Liver (tissue), 9 donors: Measurements from ENCODE around the gene SNX15. TPM values are rescaled to one million over a fixed set of nuclear protein-coding genes. Genes with fewer than 3 reads are reported as not detected.
"Not testable (repeated sequence)": the region's sequence is repeated elsewhere in the genome, so short reads cannot be mapped to it uniquely, and the experiment has no call there.

Experiments used
- DNase-seq: peaks from one replicate; pipeline ENCODE4 v3.0.0-alpha.2; 2017; ENCODE audit warnings: low spot score
- H3K27ac ChIP-seq, 2 donors: one replicate each; pipeline ENCODE4 v1.7.0; 2013; ENCODE audit warnings: inconsistent platforms in 2 of 2, low read length in 2 of 2, control low read depth in 1 of 2, low read depth in 1 of 2, mild to moderate bottlenecking in 1 of 2
- H3K27me3 ChIP-seq, 4 donors: one replicate each; pipeline versions ENCODE4 v1.6.1 to v1.7.0; 2013; ENCODE audit warnings: low read length in 3 of 4, inconsistent platforms in 1 of 4, mild to moderate bottlenecking in 1 of 4, moderate library complexity in 1 of 4; ENCODE audit not compliant: control insufficient read depth in 4 of 4, insufficient read depth in 4 of 4
- H3K36me3 ChIP-seq, 4 donors: one replicate each; pipeline versions ENCODE4 v1.6.1 to v1.7.0; 2013; ENCODE audit warnings: low read length in 3 of 4, mild to moderate bottlenecking in 3 of 4, low read depth in 1 of 4, moderate library complexity in 1 of 4; ENCODE audit not compliant: control insufficient read depth in 4 of 4, insufficient read depth in 3 of 4
- H3K4me1 ChIP-seq, 4 donors: one replicate each; pipeline versions ENCODE4 v1.6.1 to v1.7.0; 2013; ENCODE audit warnings: low read length in 3 of 4, mild to moderate bottlenecking in 3 of 4, moderate library complexity in 1 of 4; ENCODE audit not compliant: control insufficient read depth in 4 of 4, insufficient read depth in 4 of 4
- H3K4me3 ChIP-seq, 3 donors: one replicate each; pipeline versions ENCODE4 v1.6.1 to v1.7.0; 2013; ENCODE audit warnings: low read length in 3 of 3, control low read depth in 1 of 3, low read depth in 1 of 3, mild to moderate bottlenecking in 1 of 3
- H3K9ac ChIP-seq, 2 donors: one replicate each; pipeline ENCODE4 v1.7.0; 2013; ENCODE audit warnings: low read length in 2 of 2, mild to moderate bottlenecking in 2 of 2, moderate library complexity in 2 of 2, control low read depth in 1 of 2, low read depth in 1 of 2
- H3K9me3 ChIP-seq, 4 donors: one replicate each; pipeline versions ENCODE4 v1.6.1 to v1.7.0; 2013; ENCODE audit warnings: low read length in 3 of 4; ENCODE audit not compliant: control insufficient read depth in 4 of 4
- ATF3 ChIP-seq: IDR thresholded peaks from 2 replicates; pipeline ENCODE4 v1.6.1; 2016; ENCODE audit warnings: antibody characterized with exemption
- CTCF ChIP-seq: fragments of 150-350 bp; IDR thresholded peaks from 2 replicates; pipeline ENCODE4 v1.5.1; 2017; ENCODE audit warnings: improper control_type of control experiment, low read depth, low read length; ENCODE audit not compliant: missing input control
- EGR1 ChIP-seq, 2 donors: IDR thresholded peaks; 2 replicates each; pipeline ENCODE4 v1.6.1; 2016 to 2018; ENCODE audit warnings: antibody characterized with exemption in 2 of 2, low read depth in 2 of 2
- HNF4A ChIP-seq, 2 donors: conservative IDR thresholded peaks; 2 replicates each; pipeline ENCODE4 v1.6.1; 2016; ENCODE audit warnings: antibody characterized with exemption in 2 of 2, mild to moderate bottlenecking in 2 of 2
- HNF4G ChIP-seq: IDR thresholded peaks from 2 replicates; pipeline ENCODE4 v1.6.1; 2016; ENCODE audit warnings: antibody characterized with exemption
- JUND ChIP-seq, 2 donors: IDR thresholded peaks; 2 replicates each; pipeline ENCODE4 v1.6.1; 2016; ENCODE audit warnings: antibody characterized with exemption in 2 of 2
- MAX ChIP-seq: IDR thresholded peaks from 2 replicates; pipeline ENCODE4 v1.6.1; 2016; ENCODE audit warnings: antibody characterized with exemption
- NR2F2 ChIP-seq: IDR thresholded peaks from 2 replicates; pipeline ENCODE4 v1.6.1; 2016; ENCODE audit warnings: antibody characterized with exemption
- REST ChIP-seq: IDR thresholded peaks from 2 replicates; pipeline ENCODE4 v1.6.1; 2016; ENCODE audit warnings: antibody characterized with exemption, mild to moderate bottlenecking
- RXRA ChIP-seq, 2 donors: IDR thresholded peaks; 2 replicates each; pipeline ENCODE4 v1.6.1; 2017 to 2018; ENCODE audit warnings: antibody characterized with exemption in 2 of 2, mild to moderate bottlenecking in 1 of 2
- SP1 ChIP-seq: IDR thresholded peaks from 2 replicates; pipeline ENCODE4 v1.6.1; 2018; ENCODE audit warnings: antibody characterized with exemption, mild to moderate bottlenecking
- YY1 ChIP-seq: IDR thresholded peaks from 2 replicates; pipeline ENCODE4 v1.6.1; 2016; ENCODE audit warnings: antibody characterized with exemption, mild to moderate bottlenecking
- ZBTB33 ChIP-seq: IDR thresholded peaks from 2 replicates; pipeline ENCODE4 v1.6.1; 2016; ENCODE audit warnings: antibody characterized with exemption
- WGBS: extraction: QIAGEN DNeasy Blood & Tissue Kit; methylation state at CpG from one replicate; pipeline ENCODE4 v1.1.7; 2013; 5-methylcytosine and 5-hydroxymethylcytosine counted together
- polyA plus RNA-seq, 2 donors: library from polyadenylated mRNA; stranded (reverse) in 1 of 2; unstranded in 1 of 2; fragments of 200-250 nt in 1 of 2; fragments of >200 nt in 1 of 2; fragmentation: Nextera tagmentation in 1 of 2; extraction: Ambion mirVana in 1 of 2; gene quantifications; one replicate each; pipeline versions ENCODE4 v1.2.1 to v1.2.3, GENCODE V29; 2013 to 2015
- total RNA-seq, 2 donors: library from RNA; depleted of rRNA; stranded (reverse); fragments of >200 nt; gene quantifications; one replicate each; pipeline ENCODE4 v1.2.3, GENCODE V29; 2014
- donor health status: healthy.
- donor health status: healthy.
- donor health status: healthy.
- donor health status: healthy.
- donor health status: healthy.

Gene SNX15
- total and polyA plus RNA-seq, 4 donors = 4.5 to 7.2 (median 5.7) TPM

GRCh38 chr11:65021003-65021402 lies 6.2 kb upstream of the SNX15 start:
- WGBS = 72% methylated on average over 3 of the region's 3 CpGs
- Histone ChIP-seq H3K36me3 (peaks cover 2 to 7% (median 2%) of the 10 kb centered on the region in 4 donors), H3K9me3 (no peaks in the 10 kb centered on the region), H3K4me1 (peaks cover 3 to 13% (median 8%) of the 10 kb centered on the region in 4 donors), H3K27me3 (no peaks in the 10 kb centered on the region), H3K4me3 (no peak overlapping the region), H3K9ac (no peak overlapping the region), H3K27ac (no peak overlapping the region)
- DNase-seq = no peak
- TF ChIP-seq JUND (IDR thresholded peaks at IDR 0.05) (no peak), NR2F2 (no peak), MAX (no peak), YY1 (no peak)

- TF ChIP-seq HNF4A (conservative IDR thresholded peaks at IDR 0.05) (no peak), NR2F2 (no peak), SP1 (no peak)
- H3K4me3 ChIP-seq = no peak overlapping the region
- DNase-seq = no peak
- H3K36me3 ChIP-seq = peaks cover 2 to 7% (median 2%) of the 10 kb centered on the region in 4 donors
- peaks cover 3 to 13% (median 8%) of the 10 kb centered on the region in 4 donors for H3K4me1 ChIP-seq
- no peak overlapping the region for H3K9ac ChIP-seq
- H3K27me3 ChIP-seq = no peaks in the 10 kb centered on the region
- no peaks in the 10 kb centered on the region for H3K9me3 ChIP-seq
- H3K27ac ChIP-seq = no peak overlapping the region
- 95% methylated on average over 11 of the region's 11 CpGs for WGBS
Observed at GRCh38 chr11:65021509-65021908, 5.7 kb upstream of the SNX15 start.

GRCh38 chr11:65023502-65023901 lies 3.7 kb upstream of the SNX15 start:
- peaks cover 3 to 24% (median 17%) of the 10 kb centered on the region in 4 donors for H3K4me1 ChIP-seq
- not testable (repeated sequence) for DNase-seq, H3K27me3 ChIP-seq, H3K4me3 ChIP-seq, H3K36me3 ChIP-seq, H3K9ac ChIP-seq, H3K9me3 ChIP-seq, H3K27ac ChIP-seq
- WGBS = 87% methylated on average over 8 of the region's 8 CpGs

GRCh38 chr11:65026810-65027209 lies 429 bp upstream of the SNX15 start:
- Histone ChIP-seq H3K9me3 (no peaks in the 10 kb centered on the region), H3K27ac (peak overlapping the region; percentile 61 to 92), H3K9ac (no peak overlapping the region), H3K4me1 (peaks cover 3 to 24% (median 19%) of the 10 kb centered on the region in 4 donors), H3K27me3 (no peaks in the 10 kb centered on the region), H3K36me3 (peaks cover 0 to 4% (median 2%) of the 10 kb centered on the region in 4 donors), H3K4me3 (no peak overlapping the region)
- TF ChIP-seq ZBTB33 (no peak), EGR1 (IDR thresholded peaks at IDR 0.05; ENCODE audit: low read depth in 2 of 2) (no peak), SP1 (no peak), ATF3 (no peak), RXRA (IDR thresholded peaks at IDR 0.05) (no peak), NR2F2 (no peak), HNF4G (no peak), CTCF (no peak), REST (no peak)
- no peak for DNase-seq
- 71% methylated on average over 10 of the region's 10 CpGs for WGBS
